K562 (cell line): ENCODE data around the gene TBC1D5.

ENCODE experiments used
- BHLHE40 ChIP-seq: IDR thresholded peaks from 2 replicates; pipeline ENCODE4 v1.6.1; 2011; ENCODE audit warnings: low read length, improper control_type of control experiment
- BRF2 ChIP-seq: IDR thresholded peaks from 3 replicates; pipeline ENCODE4 v1.6.1; 2011; ENCODE audit warnings: borderline replicate concordance, mild to moderate bottlenecking; ENCODE audit not compliant: insufficient read length, insufficient read depth
- CHD2 ChIP-seq: IDR thresholded peaks from 2 replicates; pipeline ENCODE4 v1.6.1; 2011; ENCODE audit warnings: low read depth, low read length
- CTCF ChIP-seq, 3 experiments: IDR thresholded peaks in 2 of 3; conservative IDR thresholded peaks in 1 of 3; 2 replicates each; pipeline ENCODE4 v1.5.1; 2011 to 2012; ENCODE audit warnings: low read length in 3 of 3, mild to moderate bottlenecking in 3 of 3, control low read depth in 2 of 3, improper control_type of control experiment in 1 of 3, inconsistent platforms in 1 of 3, low read depth in 1 of 3, mixed read lengths in 1 of 3, moderate library complexity in 1 of 3; ENCODE audit not compliant: insufficient read depth in 2 of 3
- EZH2 ChIP-seq: IDR thresholded peaks from 2 replicates; pipeline ENCODE4 v1.6.1; 2012; ENCODE audit warnings: low read depth, mild to moderate bottlenecking, inconsistent platforms, low read length, borderline replicate concordance
- JUNB ChIP-seq: fragments of 450-650 bp; formaldehyde crosslinking; conservative IDR thresholded peaks from 2 replicates; pipeline ENCODE4 v1.4.0; 2020; ENCODE audit warnings: mild to moderate bottlenecking
- REST ChIP-seq, 2 experiments: fragments of 450-650 bp; formaldehyde crosslinking in 1 of 2; IDR thresholded peaks; 2 replicates each; pipeline versions ENCODE4 v1.4.0 to v1.6.1; 2014 to 2020; ENCODE audit warnings: mild to moderate bottlenecking in 2 of 2, borderline replicate concordance in 1 of 2, low read depth in 1 of 2
- SMAD3 ChIP-seq: fragments of 450-650 bp; formaldehyde crosslinking; conservative IDR thresholded peaks from 2 replicates; pipeline ENCODE4 v1.4.0; 2020; ENCODE audit warnings: mild to moderate bottlenecking
- SMC3 ChIP-seq: conservative IDR thresholded peaks from 2 replicates; pipeline ENCODE4 v1.6.1; 2011; ENCODE audit warnings: low read depth, low read length, improper control_type of control experiment; ENCODE audit not compliant: insufficient read depth
- SNRNP70 ChIP-seq: fragments of 200-400 bp; formaldehyde crosslinking; optimal IDR thresholded peaks from 2 replicates; pipeline ENCODE3; 2017; ENCODE audit warnings: low read depth, low read length
- ZNF24 ChIP-seq: fragments of 450-650 bp; IDR thresholded peaks from 2 replicates; pipeline ENCODE4 v1.6.1; 2016
- ZNF347 ChIP-seq: fragments of 450-650 bp; formaldehyde crosslinking; IDR thresholded peaks from 2 replicates; pipeline ENCODE4 v1.4.0; 2020; ENCODE audit warnings: low read depth, mild to moderate bottlenecking, moderate library complexity
- ZNF609 ChIP-seq: sonication (generic); formaldehyde crosslinking; IDR thresholded peaks from 2 replicates; pipeline ENCODE4 v1.8.1; 2023; ENCODE audit warnings: missing genetic modification reagents, mild to moderate bottlenecking, borderline replicate concordance

- TF ChIP-seq BHLHE40 (no peak), EZH2 (no peak), SNRNP70 (no peak), ZNF24 (no peak), CTCF (IDR thresholded peaks at IDR 0.05 in 2 of 3, conservative IDR thresholded peaks at IDR 0.05 in 1 of 3; ENCODE audit: insufficient read depth in 2 of 3, low read depth in 1 of 3, low read length in 3 of 3) (no peak), SMAD3 (no peak), REST (IDR thresholded peaks at IDR 0.05; ENCODE audit: borderline replicate concordance) (no peak), REST (CRISPR knock-in tag; IDR thresholded peaks at IDR 0.05; ENCODE audit: low read depth) (no peak), SMC3 (no peak), ZNF609 (CRISPR knock-in tag) (no peak), BRF2 (no peak), ZNF347 (no peak), CHD2 (no peak), JUNB (CRISPR knock-in tag) (no peak)
Observed at GRCh38 chr3:17290894-17291293, 451.5 kb downstream of the TBC1D5 start.
